ENCODE data around the gene UBL7. TPM values are rescaled to one million over a fixed set of nuclear protein-coding genes. Genes with fewer than 3 reads are reported as not detected.

Gene UBL7
- total and polyA plus RNA-seq, 5 donors from 2014 or later = 30.9 to 177 (median 143) TPM

- H3K36me3 Mint-ChIP-seq = peaks cover 12% of the 10 kb centered on the region
- H3K4me1 Mint-ChIP-seq = peaks cover 0 to 5% (median 1%) of the 10 kb centered on the region in 4 donors
- no peaks in the 10 kb centered on the region for H3K27me3 ChIP-seq (ENCODE audit: control insufficient read depth, insufficient read depth, low read length)
- H3K27ac Mint-ChIP-seq = peak overlapping the region in 1 of 3 donors; percentile 9
- H3K9me3 Mint-ChIP-seq = no peaks in the 10 kb centered on the region
- H3K9me3 ChIP-seq (ENCODE audit: control insufficient read depth in 2 of 2, low read length in 2 of 2) = no peaks in the 10 kb centered on the region
- H3K4me3 Mint-ChIP-seq = no peak overlapping the region
- H3K27ac ChIP-seq (ENCODE audit: insufficient read depth, low read length, poor library complexity, severe bottlenecking) = no peak overlapping the region
- no peak overlapping the region for H3K4me3 ChIP-seq (ENCODE audit: low read depth, low read length)
- no peaks in the 10 kb centered on the region for H3K27me3 Mint-ChIP-seq
- no peaks in the 10 kb centered on the region for H3K4me1 ChIP-seq (ENCODE audit: control insufficient read depth, insufficient read depth, low read length, poor library complexity, severe bottlenecking)
- DNase-seq (no peak), ATAC-seq (ENCODE audit: low read depth in 2 of 2) (no peak)
- no peaks in the 10 kb centered on the region for H3K36me3 ChIP-seq (ENCODE audit: control insufficient read depth, insufficient read depth, low read length)
Observed at GRCh38 chr15:74412159-74412558, 48.8 kb downstream of the UBL7 start.

GRCh38 chr15:74411686-74412085, 49.3 kb downstream of the UBL7 start:
- Mint-ChIP-seq H3K4me1 (peaks cover 0 to 5% (median 1%) of the 10 kb centered on the region in 4 donors), H3K36me3 (peaks cover 12% of the 10 kb centered on the region), H3K9me3 (no peaks in the 10 kb centered on the region), H3K4me3 (no peak overlapping the region), H3K27me3 (no peaks in the 10 kb centered on the region), H3K27ac (peak overlapping the region in 1 of 3 donors; percentile 9)
- DNase-seq (no peak), ATAC-seq (ENCODE audit: low read depth in 2 of 2) (no peak)
- H3K36me3 ChIP-seq (ENCODE audit: control insufficient read depth, insufficient read depth, low read length) = no peaks in the 10 kb centered on the region
- H3K4me1 ChIP-seq (ENCODE audit: control insufficient read depth, insufficient read depth, low read length, poor library complexity, severe bottlenecking) = no peaks in the 10 kb centered on the region
- no peak overlapping the region for H3K27ac ChIP-seq (ENCODE audit: insufficient read depth, low read length, poor library complexity, severe bottlenecking)
- no peak overlapping the region for H3K4me3 ChIP-seq (ENCODE audit: low read depth, low read length)
- H3K9me3 ChIP-seq (ENCODE audit: control insufficient read depth in 2 of 2, low read length in 2 of 2) = no peaks in the 10 kb centered on the region
- H3K27me3 ChIP-seq (ENCODE audit: control insufficient read depth, insufficient read depth, low read length) = no peaks in the 10 kb centered on the region

GRCh38 chr15:74410502-74410901, 50.5 kb downstream of the UBL7 start:
- DNase-seq (no peak), ATAC-seq (ENCODE audit: low read depth in 2 of 2) (no peak)
- peaks cover 0 to 5% (median 0%) of the 10 kb centered on the region in 4 donors for H3K4me1 Mint-ChIP-seq
- H3K4me1 ChIP-seq (ENCODE audit: control insufficient read depth, insufficient read depth, low read length, poor library complexity, severe bottlenecking) = no peaks in the 10 kb centered on the region
- no peaks in the 10 kb centered on the region for H3K36me3 ChIP-seq (ENCODE audit: control insufficient read depth, insufficient read depth, low read length)
- H3K9me3 ChIP-seq (ENCODE audit: control insufficient read depth in 2 of 2, low read length in 2 of 2) = no peaks in the 10 kb centered on the region
- no peaks in the 10 kb centered on the region for H3K27me3 ChIP-seq (ENCODE audit: control insufficient read depth, insufficient read depth, low read length)
- no peaks in the 10 kb centered on the region for H3K27me3 Mint-ChIP-seq
- H3K4me3 Mint-ChIP-seq = no peak overlapping the region
- H3K27ac ChIP-seq (ENCODE audit: insufficient read depth, low read length, poor library complexity, severe bottlenecking) = no peak overlapping the region
- H3K36me3 Mint-ChIP-seq = peaks cover 7% of the 10 kb centered on the region
- H3K27ac Mint-ChIP-seq = no peak overlapping the region
- H3K9me3 Mint-ChIP-seq = peaks cover 0 to 2% (median 0%) of the 10 kb centered on the region in 7 donors
- H3K4me3 ChIP-seq (ENCODE audit: low read depth, low read length) = no peak overlapping the region

GRCh38 chr15:74409225-74409624, 51.7 kb downstream of the UBL7 start:
- Histone ChIP-seq H3K36me3 (ENCODE audit: control insufficient read depth, insufficient read depth, low read length) (no peaks in the 10 kb centered on the region), H3K4me3 (ENCODE audit: low read depth, low read length) (no peak overlapping the region), H3K4me1 (ENCODE audit: control insufficient read depth, insufficient read depth, low read length, poor library complexity, severe bottlenecking) (no peaks in the 10 kb centered on the region), H3K9me3 (ENCODE audit: control insufficient read depth in 2 of 2, low read length in 2 of 2) (no peaks in the 10 kb centered on the region), H3K27me3 (ENCODE audit: control insufficient read depth, insufficient read depth, low read length) (no peaks in the 10 kb centered on the region), H3K27ac (ENCODE audit: insufficient read depth, low read length, poor library complexity, severe bottlenecking) (no peak overlapping the region)
- peaks cover 0 to 10% (median under 1%) of the 10 kb centered on the region in 4 donors for H3K4me1 Mint-ChIP-seq
- H3K27me3 Mint-ChIP-seq = no peaks in the 10 kb centered on the region
- no peak overlapping the region for H3K27ac Mint-ChIP-seq
- peaks cover 3% of the 10 kb centered on the region for H3K36me3 Mint-ChIP-seq
- no peak overlapping the region for H3K4me3 Mint-ChIP-seq
- no peak for ATAC-seq (ENCODE audit: low read depth in 2 of 2)
- DNase-seq = no peak
- H3K9me3 Mint-ChIP-seq = peaks cover 0 to 2% (median 0%) of the 10 kb centered on the region in 7 donors

GRCh38 chr15:74408815-74409214, 52.1 kb downstream of the UBL7 start:
- no peak for DNase-seq
- H3K4me3 Mint-ChIP-seq = no peak overlapping the region
- ATAC-seq (ENCODE audit: low read depth in 2 of 2) = no peak
- peaks cover 3% of the 10 kb centered on the region for H3K36me3 Mint-ChIP-seq
- peak overlapping the region in 1 of 3 donors; percentile 51 for H3K27ac Mint-ChIP-seq
- no peaks in the 10 kb centered on the region for H3K27me3 ChIP-seq (ENCODE audit: control insufficient read depth, insufficient read depth, low read length)
- H3K4me1 ChIP-seq (ENCODE audit: control insufficient read depth, insufficient read depth, low read length, poor library complexity, severe bottlenecking) = peaks cover 2% of the 10 kb centered on the region
- no peaks in the 10 kb centered on the region for H3K36me3 ChIP-seq (ENCODE audit: control insufficient read depth, insufficient read depth, low read length)
- H3K9me3 Mint-ChIP-seq = peaks cover 0 to 2% (median 0%) of the 10 kb centered on the region in 7 donors
- no peaks in the 10 kb centered on the region for H3K27me3 Mint-ChIP-seq
- H3K4me3 ChIP-seq (ENCODE audit: low read depth, low read length) = no peak overlapping the region
- H3K9me3 ChIP-seq (ENCODE audit: control insufficient read depth in 2 of 2, low read length in 2 of 2) = no peaks in the 10 kb centered on the region
- H3K27ac ChIP-seq (ENCODE audit: insufficient read depth, low read length, poor library complexity, severe bottlenecking) = no peak overlapping the region
- H3K4me1 Mint-ChIP-seq = peaks cover 0 to 14% (median 4%) of the 10 kb centered on the region in 4 donors

GRCh38 chr15:74408385-74408784, 52.6 kb downstream of the UBL7 start:
- no peaks in the 10 kb centered on the region for H3K27me3 ChIP-seq (ENCODE audit: control insufficient read depth, insufficient read depth, low read length)
- no peak for ATAC-seq (ENCODE audit: low read depth in 2 of 2)
- no peak overlapping the region for H3K4me3 Mint-ChIP-seq
- H3K9me3 ChIP-seq (ENCODE audit: control insufficient read depth in 2 of 2, low read length in 2 of 2) = no peaks in the 10 kb centered on the region
- peaks cover 0 to 2% (median 0%) of the 10 kb centered on the region in 7 donors for H3K9me3 Mint-ChIP-seq
- H3K36me3 ChIP-seq (ENCODE audit: control insufficient read depth, insufficient read depth, low read length) = no peaks in the 10 kb centered on the region
- peaks cover 0 to 19% (median 6%) of the 10 kb centered on the region in 4 donors for H3K4me1 Mint-ChIP-seq
- H3K27me3 Mint-ChIP-seq = no peaks in the 10 kb centered on the region
- H3K4me3 ChIP-seq (ENCODE audit: low read depth, low read length) = no peak overlapping the region
- H3K4me1 ChIP-seq (ENCODE audit: control insufficient read depth, insufficient read depth, low read length, poor library complexity, severe bottlenecking) = peaks cover 6% of the 10 kb centered on the region
- H3K27ac ChIP-seq (ENCODE audit: insufficient read depth, low read length, poor library complexity, severe bottlenecking) = no peak overlapping the region
- DNase-seq = no peak
- H3K27ac Mint-ChIP-seq = peak overlapping the region in 1 of 3 donors; percentile 51
- peaks cover 3% of the 10 kb centered on the region for H3K36me3 Mint-ChIP-seq

GRCh38 chr15:74406992-74407705, 53.8 kb downstream of the UBL7 start:
- Histone ChIP-seq H3K4me1 (ENCODE audit: control insufficient read depth, insufficient read depth, low read length, poor library complexity, severe bottlenecking) (peaks cover 18% of the 10 kb centered on the region), H3K4me3 (ENCODE audit: low read depth, low read length) (no peak overlapping the region), H3K36me3 (ENCODE audit: control insufficient read depth, insufficient read depth, low read length) (no peaks in the 10 kb centered on the region), H3K9me3 (ENCODE audit: control insufficient read depth in 2 of 2, low read length in 2 of 2) (no peaks in the 10 kb centered on the region), H3K27me3 (ENCODE audit: control insufficient read depth, insufficient read depth, low read length) (no peaks in the 10 kb centered on the region), H3K27ac (ENCODE audit: insufficient read depth, low read length, poor library complexity, severe bottlenecking) (no peak overlapping the region)
- Mint-ChIP-seq H3K36me3 (no peaks in the 10 kb centered on the region), H3K4me3 (no peak overlapping the region), H3K27me3 (no peaks in the 10 kb centered on the region), H3K27ac (no peak overlapping the region), H3K9me3 (peaks cover 0 to 2% (median 0%) of the 10 kb centered on the region in 7 donors), H3K4me1 (peaks cover 2 to 26% (median 17%) of the 10 kb centered on the region in 4 donors)
- ATAC-seq (ENCODE audit: low read depth in 2 of 2) (no peak), DNase-seq (no peak)

- Mint-ChIP-seq H3K36me3 (no peaks in the 10 kb centered on the region), H3K4me3 (peak overlapping the region in 1 of 4 donors; percentile 2), H3K9me3 (peaks cover 0 to 2% (median 0%) of the 10 kb centered on the region in 7 donors), H3K4me1 (peaks cover 5 to 31% (median 22%) of the 10 kb centered on the region in 4 donors), H3K27ac (peak overlapping the region in 1 of 3 donors; percentile 52), H3K27me3 (no peaks in the 10 kb centered on the region)
- Histone ChIP-seq H3K27ac (ENCODE audit: insufficient read depth, low read length, poor library complexity, severe bottlenecking) (no peak overlapping the region), H3K9me3 (ENCODE audit: control insufficient read depth in 2 of 2, low read length in 2 of 2) (no peaks in the 10 kb centered on the region), H3K36me3 (ENCODE audit: control insufficient read depth, insufficient read depth, low read length) (no peaks in the 10 kb centered on the region), H3K27me3 (ENCODE audit: control insufficient read depth, insufficient read depth, low read length) (no peaks in the 10 kb centered on the region), H3K4me3 (ENCODE audit: low read depth, low read length) (no peak overlapping the region), H3K4me1 (ENCODE audit: control insufficient read depth, insufficient read depth, low read length, poor library complexity, severe bottlenecking) (peaks cover 25% of the 10 kb centered on the region)
- DNase-seq = no peak
- ATAC-seq (ENCODE audit: low read depth in 2 of 2) = no peak
Observed at GRCh38 chr15:74406517-74406916, 54.4 kb downstream of the UBL7 start.

Data from CD4-positive, CD25-positive, alpha-beta regulatory T cell (primary cell).